Epidermal melanocyte (primary cell): ENCODE measurements around the gene KCNK1.
"Not testable (repeated sequence)": the region's sequence is repeated elsewhere in the genome, so short reads cannot be mapped to it uniquely, and the experiment has no call there.

ENCODE experiments used
- DNase-seq: peaks from one replicate; pipeline ENCODE4 v3.0.0; 2011; ENCODE audit warnings: low spot score; ENCODE audit not compliant: insufficient read length

KCNK1 gene

DNA sequence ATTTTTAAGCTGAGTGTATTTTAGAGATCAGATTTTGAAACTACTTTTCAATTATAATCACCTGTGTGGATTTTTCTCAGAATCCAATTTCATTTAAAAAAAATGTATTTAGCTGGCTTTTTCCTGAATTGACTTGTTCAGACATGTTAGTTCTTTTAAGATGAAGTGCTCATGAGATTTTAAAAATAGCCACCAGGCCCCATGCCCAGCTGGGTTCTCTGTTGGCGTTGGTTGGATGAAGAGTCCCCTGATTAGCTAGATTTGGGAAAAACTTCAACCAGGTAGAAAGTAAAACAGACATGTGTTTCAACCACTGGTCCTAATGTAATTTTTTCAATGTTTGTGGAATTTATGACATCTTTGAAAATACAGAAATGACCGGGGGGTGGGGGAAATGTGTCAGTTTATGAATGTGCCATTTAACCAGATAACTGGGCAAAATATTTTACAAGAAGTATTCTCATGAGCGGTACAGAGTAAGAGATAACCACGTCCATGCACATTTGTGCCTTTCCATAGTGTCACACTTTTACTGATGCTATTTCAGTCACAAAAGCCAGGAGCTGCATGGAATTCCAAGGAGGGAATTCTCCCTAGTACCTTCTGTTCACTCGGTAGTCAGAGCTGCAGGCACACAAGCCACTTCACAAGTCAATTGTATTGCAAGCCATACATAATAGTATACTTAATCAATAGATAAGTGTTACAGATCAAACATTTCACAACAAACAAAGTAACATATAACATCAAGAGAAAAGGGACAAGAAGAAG is 51.1 kb downstream of the KCNK1 start:
- no peak for DNase-seq

DNA sequence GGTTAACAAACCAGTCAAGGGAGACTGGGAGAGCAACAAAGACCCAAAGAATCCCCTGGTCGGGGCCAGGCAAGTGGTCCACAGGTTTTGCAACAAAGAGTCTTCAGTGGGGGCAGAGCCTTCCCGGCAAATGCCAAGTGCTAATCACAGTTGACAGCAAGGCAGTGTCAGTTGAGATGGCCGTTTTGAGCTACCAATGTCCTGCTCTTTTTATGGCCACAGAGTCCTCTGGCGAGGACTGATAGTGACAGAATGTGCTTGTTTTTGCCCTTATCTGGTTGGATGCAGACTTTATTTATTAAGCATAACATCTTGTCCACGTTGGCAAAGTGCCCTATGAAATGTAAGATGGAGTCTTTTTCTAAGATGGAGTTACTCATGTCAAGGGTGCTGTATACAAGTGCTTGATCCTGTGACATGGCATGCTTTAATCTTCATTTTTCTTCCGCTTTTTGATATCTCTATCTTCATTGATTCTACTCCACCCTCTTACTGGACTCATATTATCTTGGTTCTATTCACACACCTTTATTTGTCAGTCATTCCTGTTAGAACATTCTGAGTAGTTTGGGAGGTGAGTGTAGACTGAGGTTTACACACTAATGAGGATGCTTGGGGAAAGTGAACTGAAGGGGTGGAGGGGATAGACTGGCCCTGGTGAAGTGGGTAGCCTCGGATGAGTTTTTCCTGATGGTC is 51.8 kb downstream of the KCNK1 start:
- DNase-seq: no peak

DNA sequence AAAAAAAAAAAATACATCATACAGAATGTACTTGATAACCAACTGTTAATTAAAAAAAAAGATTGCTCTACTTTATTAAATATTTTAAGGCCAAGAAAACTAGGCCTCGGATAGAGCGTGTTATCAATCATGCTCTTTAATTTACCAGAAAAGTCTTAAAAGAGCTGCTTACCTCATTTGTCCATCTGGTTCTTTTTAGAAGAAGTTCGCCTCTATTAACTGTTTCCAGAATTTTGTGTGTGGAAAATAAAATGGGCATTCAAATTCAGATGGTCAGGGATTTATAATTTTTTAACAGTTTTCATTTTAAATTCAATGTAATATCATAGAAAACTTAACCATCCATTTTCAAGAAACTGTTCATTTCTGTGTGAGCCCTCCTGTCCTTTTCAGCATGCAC is 53.8 kb downstream of the KCNK1 start:
- DNase-seq: no peak

- DNase-seq: no peak
Observed at GRCh38 chr1:233668146-233668724, 54.3 kb downstream of the KCNK1 start.

- no peak for DNase-seq
Observed at GRCh38 chr1:233668725-233669294, 54.9 kb downstream of the KCNK1 start.

- DNase-seq: not testable (repeated sequence)
Observed at GRCh38 chr1:233670363-233670762, 56.5 kb downstream of the KCNK1 start.

- no peak for DNase-seq
Observed at GRCh38 chr1:233671286-233671685, 57.4 kb downstream of the KCNK1 start.

- DNase-seq: no peak
Observed at GRCh38 chr1:233672732-233673131, 58.8 kb downstream of the KCNK1 start.

GRCh38 chr1:233673261-233673946 is 59.5 kb downstream of the KCNK1 start:
- no peak for DNase-seq

- DNase-seq: no peak
Observed at GRCh38 chr1:233673947-233674431, 60.1 kb downstream of the KCNK1 start.

DNA sequence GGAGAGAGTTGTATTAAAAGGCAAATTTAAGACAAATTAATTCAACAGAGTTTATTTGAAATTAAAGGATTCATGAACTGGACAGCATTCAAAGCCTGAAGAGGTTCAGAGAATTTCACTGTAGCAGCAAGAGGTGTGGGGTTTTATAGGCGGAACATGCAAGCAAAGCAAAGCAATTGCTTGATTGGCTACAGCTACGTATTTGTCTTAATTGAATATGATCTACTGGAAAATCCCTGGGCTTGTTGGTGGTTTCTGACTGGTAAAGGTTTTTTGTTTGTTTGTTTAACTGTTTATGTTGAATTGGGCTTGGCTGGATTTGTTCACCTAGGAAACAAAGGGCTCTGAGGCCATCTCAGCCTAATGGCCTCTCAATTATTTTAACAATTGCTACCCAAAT is 61.5 kb downstream of the KCNK1 start:
- DNase-seq: no peak

DNA sequence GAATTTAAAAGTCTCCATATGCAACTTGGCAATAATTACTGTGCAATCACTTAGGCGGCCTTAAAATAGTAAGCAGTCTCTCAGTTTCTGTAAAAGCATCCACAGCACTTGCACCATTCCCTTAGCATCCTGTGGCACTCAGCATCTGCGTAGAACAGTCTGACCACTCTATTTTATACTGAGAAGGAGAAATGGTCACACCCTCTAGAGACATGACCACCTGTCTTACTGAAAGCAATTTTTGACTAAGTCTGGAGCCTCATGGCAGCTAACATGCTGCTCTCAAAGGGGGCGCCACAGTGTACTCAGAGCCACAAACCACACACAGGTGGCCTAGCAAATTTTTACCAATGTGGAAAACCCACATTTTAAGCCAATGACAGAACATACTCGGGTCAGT is 62.0 kb downstream of the KCNK1 start:
- DNase-seq: no peak

GRCh38 chr1:233677690-233678354 is 63.9 kb downstream of the KCNK1 start:
- DNase-seq: no peak

GRCh38 chr1:233679030-233679429 is 65.1 kb downstream of the KCNK1 start:
- DNase-seq: no peak

DNA sequence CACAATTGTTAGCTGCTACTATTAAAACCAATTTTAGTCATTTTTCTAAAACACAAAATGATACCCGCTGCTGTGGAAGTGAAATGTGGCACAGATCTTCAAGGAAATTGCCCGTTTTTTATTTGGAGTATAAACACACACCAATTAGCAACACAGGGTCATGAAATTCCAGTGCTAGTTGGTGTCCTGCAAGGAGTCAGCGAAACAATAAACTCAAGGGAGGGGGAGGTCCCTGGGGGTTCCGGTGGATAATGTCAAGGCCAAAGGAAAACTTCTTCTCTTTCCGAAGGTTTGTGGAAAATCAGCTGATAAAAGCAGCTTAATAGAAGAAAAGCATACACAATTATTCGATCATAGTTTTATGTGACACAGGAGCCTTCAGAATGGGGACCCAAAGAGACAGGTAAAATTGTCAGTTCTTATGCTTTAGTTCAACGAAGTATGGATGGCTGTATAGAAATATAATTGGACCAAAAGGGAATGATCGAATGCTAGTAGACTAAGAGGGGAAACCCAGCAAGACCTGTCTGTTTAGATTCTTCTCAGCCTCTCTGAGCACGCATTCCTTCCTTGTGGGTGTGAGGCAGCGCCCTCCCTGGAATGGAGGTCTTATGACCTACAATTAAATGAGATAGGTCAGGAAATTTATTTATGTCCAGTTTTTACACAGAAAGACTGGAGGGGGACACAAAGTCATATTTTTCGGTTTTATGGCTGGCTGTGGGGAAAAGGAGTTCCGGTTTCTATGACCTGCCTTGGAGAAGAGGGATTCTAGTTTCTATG is 65.9 kb downstream of the KCNK1 start:
- no peak for DNase-seq

DNA sequence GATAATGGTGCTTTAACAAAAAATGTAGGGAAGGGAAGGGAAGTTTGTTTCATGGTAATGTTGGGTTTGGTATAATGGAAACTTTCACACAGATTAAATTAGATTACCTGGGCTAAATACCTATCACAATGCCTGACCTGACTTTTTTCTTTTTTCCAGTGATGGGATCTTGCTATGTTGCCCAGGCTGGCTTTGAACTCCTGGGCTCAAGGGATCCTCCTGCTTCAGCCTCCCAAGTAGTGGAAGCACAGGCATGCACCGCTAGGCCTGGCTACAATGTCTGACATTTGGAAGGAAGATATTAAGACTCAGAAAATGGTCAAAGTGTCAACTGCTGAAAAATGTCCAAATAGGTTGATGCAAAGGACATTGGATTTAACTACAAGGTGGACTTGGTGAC is 67.4 kb downstream of the KCNK1 start:
- no peak for DNase-seq

- DNase-seq: not testable (repeated sequence)
Observed at GRCh38 chr1:233686653-233687052, 72.7 kb downstream of the KCNK1 start.

GRCh38 chr1:233689017-233689747 is 75.3 kb downstream of the KCNK1 start:
- DNase-seq: no peak

DNA sequence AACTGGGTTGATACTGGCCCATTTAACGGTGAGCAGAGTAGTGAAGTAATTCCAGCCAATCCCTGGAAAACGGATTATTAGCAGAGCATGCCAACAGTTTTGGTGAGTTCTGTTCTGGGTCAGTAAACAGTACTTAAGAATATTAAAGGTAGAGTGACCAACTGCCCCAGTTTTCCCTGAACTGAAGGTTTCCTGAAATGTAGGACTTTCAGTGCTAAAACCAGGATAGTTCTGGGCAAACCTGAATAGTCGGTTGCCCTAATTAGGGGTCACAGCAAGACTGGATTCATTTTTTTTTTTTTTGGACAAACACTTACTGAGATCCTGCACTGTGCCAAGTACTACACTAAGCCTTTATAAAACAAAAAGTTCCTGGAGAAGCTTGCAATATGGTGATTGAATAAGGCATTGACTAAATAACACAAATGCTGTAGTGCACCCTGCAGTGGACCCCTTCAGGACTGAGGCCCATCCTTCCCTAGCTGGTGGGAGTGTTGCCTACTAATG is 75.9 kb downstream of the KCNK1 start:
- no peak for DNase-seq
